Sigmoid colon (tissue), 7 donors: Measurements from ENCODE around the gene DNAH5. TPM values are rescaled to one million over a fixed set of nuclear protein-coding genes. Genes with fewer than 3 reads are reported as not detected.

Experiments used
- DNase-seq: peaks from one replicate; pipeline ENCODE4 v3.0.0-alpha.2; 2019
- H3K27ac ChIP-seq, 4 donors: fragments of 200-600 bp; sonication (generic); one replicate each; pipeline ENCODE4 v1.5.1; 2016 to 2019; ENCODE audit warnings: mild to moderate bottlenecking in 1 of 4
- H3K27me3 ChIP-seq, 3 donors: fragments of 200-600 bp; sonication (generic); one replicate each; pipeline ENCODE4 v1.5.1; 2019; ENCODE audit warnings: mild to moderate bottlenecking in 1 of 3
- H3K36me3 ChIP-seq, 4 donors: fragments of 200-600 bp; sonication (generic); one replicate each; pipeline ENCODE4 v1.5.1; 2016 to 2019
- H3K4me1 ChIP-seq, 4 donors: fragments of 200-600 bp; sonication (generic); one replicate each; pipeline ENCODE4 v1.5.1; 2017 to 2019
- H3K4me3 ChIP-seq, 4 donors: fragments of 200-600 bp; sonication (generic); one replicate each; pipeline ENCODE4 v1.5.1; 2017 to 2019; ENCODE audit warnings: mild to moderate bottlenecking in 2 of 4, moderate library complexity in 1 of 4
- H3K9me3 ChIP-seq, 4 donors: fragments of 200-600 bp in 3 of 4; sonication (generic) in 3 of 4; one replicate each; pipeline versions ENCODE4 v1.5.1 to v1.6.1; 2013 to 2019
- EP300 ChIP-seq, 4 donors: sonication (generic); formaldehyde crosslinking; IDR thresholded peaks; one replicate each; pipeline ENCODE4 v1.6.1; 2017; ENCODE audit warnings: antibody characterized with exemption in 4 of 4
- POLR2A ChIP-seq, 2 donors: fragments of 450-650 bp; IDR thresholded peaks; one replicate each; pipeline ENCODE4 v1.6.1; 2016; ENCODE audit warnings: antibody characterized with exemption in 2 of 2, mild to moderate bottlenecking in 2 of 2, moderate library complexity in 2 of 2
- POLR2AphosphoS5 ChIP-seq, 4 donors: sonication (generic); formaldehyde crosslinking; IDR thresholded peaks; one replicate each; pipeline ENCODE4 v1.6.1; 2017; ENCODE audit warnings: antibody characterized with exemption in 4 of 4
- WGBS, 2 donors: extraction: QIAGEN DNeasy Blood & Tissue Kit; methylation state at CpG; one replicate each; pipeline ENCODE4 v1.1.7; 2013; 5-methylcytosine and 5-hydroxymethylcytosine counted together
- intact Hi-C: fragments of 100-400 bp; cut with DNase I; formaldehyde crosslinking; loops from one replicate; pipeline ENCODE4 v1.15.1; 2023
- polyA plus RNA-seq, 3 donors: library from polyadenylated mRNA; stranded (reverse); fragments of 200-250 nt; gene quantifications; one replicate each; pipeline ENCODE4 v1.2.3, GENCODE V29; 2013
- total RNA-seq, 4 donors: library from RNA; depleted of rRNA; stranded (reverse); fragments of >200 nt; gene quantifications; one replicate each; pipeline ENCODE4 v1.1.0, GENCODE V29; 2016
- TF ChIP-seq, protein P1 (sequence below), 4 experiments: fragments of 450-650 bp in 3 of 4; fragments of 200-600 bp in 1 of 4; IDR thresholded peaks; one replicate each; pipeline ENCODE4 v1.5.1; 2016 to 2019; ENCODE audit warnings: antibody characterized with exemption in 4 of 4, mild to moderate bottlenecking in 3 of 4, moderate library complexity in 2 of 4
- donor health status: healthy with polysubstance abuse.
- donor health status: Bipolar disorder and iron deficiency.
- donor health status: healthy.

Gene DNAH5
- total and polyA plus RNA-seq, 7 donors: under 0.01 to 0.41 (median 0.16) TPM; not detected in 2

DNA sequence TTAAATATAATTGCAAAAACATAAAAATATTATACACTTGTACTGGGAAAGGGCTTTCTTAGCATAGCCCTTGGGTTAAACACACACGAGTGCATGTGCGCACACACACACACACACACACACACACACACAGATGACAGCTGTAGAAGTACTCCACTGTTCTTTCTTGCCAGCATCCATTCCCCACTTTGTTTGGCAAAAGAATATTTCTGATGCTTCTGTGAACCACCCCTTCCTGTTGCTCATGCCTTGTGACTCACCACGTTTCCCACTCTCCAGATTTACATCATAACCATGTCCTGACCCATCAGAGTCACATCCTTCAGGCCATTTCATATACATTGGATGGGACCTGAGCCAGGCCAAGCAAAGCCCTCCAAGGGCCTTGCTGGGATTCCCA, 280.1 kb downstream of the DNAH5 start:
- Histone ChIP-seq H3K27ac (no peak overlapping the region), H3K4me3 (no peak overlapping the region), H3K4me1 (no peaks in the 10 kb centered on the region), H3K27me3 (no peaks in the 10 kb centered on the region), H3K36me3 (no peaks in the 10 kb centered on the region), H3K9me3 (no peaks in the 10 kb centered on the region)
- TF ChIP-seq POLR2A (IDR thresholded peaks at IDR 0.05) (no peak), POLR2AphosphoS5 (IDR thresholded peaks at IDR 0.05) (no peak)
- 44 to 61% methylated on average over 3 of the region's 3 CpGs for WGBS, 2 donors
- intact Hi-C loops: no loop called here
- DNase-seq: no peak

DNA sequence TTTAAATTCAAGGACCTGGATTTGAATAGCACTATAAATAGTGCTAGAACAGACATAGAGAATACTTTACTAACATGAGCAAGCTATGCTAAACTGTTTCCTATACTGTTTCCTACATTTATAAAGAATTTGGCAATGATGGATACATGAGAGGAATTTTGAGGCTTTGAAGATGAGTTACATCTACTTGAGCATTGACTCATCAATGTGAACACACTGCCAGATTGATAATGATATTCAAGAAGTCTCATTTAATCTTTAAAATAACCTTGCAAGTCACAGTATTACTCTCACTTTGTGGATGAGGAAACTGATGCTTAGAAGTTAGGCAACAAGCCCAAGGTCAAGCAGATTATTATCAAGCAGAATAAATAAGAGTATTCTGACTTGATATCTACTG, 281.9 kb downstream of the DNAH5 start:
- Histone ChIP-seq H3K36me3 (no peaks in the 10 kb centered on the region), H3K27ac (no peak overlapping the region), H3K4me3 (no peak overlapping the region), H3K4me1 (no peaks in the 10 kb centered on the region), H3K9me3 (no peaks in the 10 kb centered on the region), H3K27me3 (no peaks in the 10 kb centered on the region)
- DNase-seq: no peak
- intact Hi-C loops: no loop called here
- TF ChIP-seq, protein P1, sequence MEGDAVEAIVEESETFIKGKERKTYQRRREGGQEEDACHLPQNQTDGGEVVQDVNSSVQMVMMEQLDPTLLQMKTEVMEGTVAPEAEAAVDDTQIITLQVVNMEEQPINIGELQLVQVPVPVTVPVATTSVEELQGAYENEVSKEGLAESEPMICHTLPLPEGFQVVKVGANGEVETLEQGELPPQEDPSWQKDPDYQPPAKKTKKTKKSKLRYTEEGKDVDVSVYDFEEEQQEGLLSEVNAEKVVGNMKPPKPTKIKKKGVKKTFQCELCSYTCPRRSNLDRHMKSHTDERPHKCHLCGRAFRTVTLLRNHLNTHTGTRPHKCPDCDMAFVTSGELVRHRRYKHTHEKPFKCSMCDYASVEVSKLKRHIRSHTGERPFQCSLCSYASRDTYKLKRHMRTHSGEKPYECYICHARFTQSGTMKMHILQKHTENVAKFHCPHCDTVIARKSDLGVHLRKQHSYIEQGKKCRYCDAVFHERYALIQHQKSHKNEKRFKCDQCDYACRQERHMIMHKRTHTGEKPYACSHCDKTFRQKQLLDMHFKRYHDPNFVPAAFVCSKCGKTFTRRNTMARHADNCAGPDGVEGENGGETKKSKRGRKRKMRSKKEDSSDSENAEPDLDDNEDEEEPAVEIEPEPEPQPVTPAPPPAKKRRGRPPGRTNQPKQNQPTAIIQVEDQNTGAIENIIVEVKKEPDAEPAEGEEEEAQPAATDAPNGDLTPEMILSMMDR (IDR thresholded peaks at IDR 0.05): no peak

DNA sequence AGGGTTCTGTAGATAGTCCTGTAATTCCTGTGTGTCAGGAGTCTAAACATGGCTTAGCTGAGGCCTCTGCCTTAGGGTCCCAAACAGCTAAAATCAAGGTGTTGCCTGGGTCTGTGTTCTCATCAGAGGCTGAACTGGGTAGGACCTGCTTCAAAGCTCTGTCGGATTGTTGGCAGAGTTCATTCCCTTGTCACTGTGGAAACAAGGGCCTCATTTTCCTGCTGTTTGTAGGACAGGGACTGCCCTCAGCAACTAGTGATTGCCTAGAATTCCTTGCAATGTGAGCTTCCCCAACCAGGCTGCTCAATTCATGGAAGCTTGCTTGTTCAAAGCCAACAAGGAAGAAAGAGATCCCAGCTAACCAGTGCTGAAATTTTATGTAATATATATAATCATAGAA, 283.2 kb downstream of the DNAH5 start:
- Histone ChIP-seq H3K4me1 (no peaks in the 10 kb centered on the region), H3K9me3 (peaks cover 0 to 3% (median 0%) of the 10 kb centered on the region in 4 donors), H3K4me3 (no peak overlapping the region), H3K27ac (no peak overlapping the region), H3K27me3 (no peaks in the 10 kb centered on the region), H3K36me3 (no peaks in the 10 kb centered on the region)
- WGBS, 2 donors: 53 to 68% methylated on average over 1 of the region's 1 CpG
- TF ChIP-seq EP300 (IDR thresholded peaks at IDR 0.05): no peak
- TF ChIP-seq POLR2A (IDR thresholded peaks at IDR 0.05): no peak
- TF ChIP-seq POLR2AphosphoS5 (IDR thresholded peaks at IDR 0.05): no peak
- TF ChIP-seq, protein P1 (IDR thresholded peaks at IDR 0.05): no peak
- intact Hi-C loops: no loop called here
- DNase-seq: no peak

DNA sequence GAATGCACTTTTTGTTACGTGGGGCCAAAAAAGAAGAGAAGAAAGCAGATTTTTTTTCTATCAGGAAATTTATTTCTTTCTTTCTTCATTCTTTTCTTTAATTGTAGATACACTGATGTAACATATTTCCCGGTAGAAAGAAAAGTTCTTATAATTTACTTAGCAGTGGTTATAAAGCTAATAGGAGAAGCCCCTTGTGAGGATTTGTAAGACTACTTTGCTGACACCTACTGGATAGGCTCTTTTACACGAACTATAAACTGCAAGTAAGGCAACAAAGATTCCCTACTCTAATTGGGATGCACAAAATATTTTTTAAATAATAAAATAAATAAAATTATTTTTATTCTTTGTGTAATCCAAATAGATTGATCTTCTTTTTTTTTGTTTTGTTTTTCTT, 284.4 kb downstream of the DNAH5 start:
- H3K36me3 ChIP-seq: no peaks in the 10 kb centered on the region
- TF ChIP-seq, protein P1 (IDR thresholded peaks at IDR 0.05): no peak
- TF ChIP-seq POLR2AphosphoS5 (IDR thresholded peaks at IDR 0.05): no peak

DNA sequence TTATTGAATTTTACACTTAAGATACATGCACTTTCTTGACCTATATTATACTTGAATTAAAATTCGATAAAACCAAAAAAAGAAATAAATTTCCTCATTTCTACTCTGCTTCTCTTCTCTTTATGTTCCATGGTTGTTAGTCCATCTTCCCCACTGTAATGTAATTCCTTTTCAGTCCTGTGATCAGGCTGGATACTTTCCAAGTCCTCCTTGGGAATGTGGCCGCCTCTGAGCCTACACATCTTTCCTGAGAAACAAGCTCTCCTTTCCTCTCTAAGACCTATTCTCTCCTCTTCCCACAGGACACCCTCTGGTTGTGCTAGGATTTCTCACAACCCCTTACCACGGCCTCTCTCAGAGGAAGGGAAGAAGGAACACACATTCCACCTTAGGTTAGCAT, 285.1 kb downstream of the DNAH5 start:
- intact Hi-C loops: no loop called here
- H3K4me1 ChIP-seq: no peaks in the 10 kb centered on the region
- no peak overlapping the region for H3K4me3 ChIP-seq
- no peaks in the 10 kb centered on the region for H3K27me3 ChIP-seq
- no peak for TF ChIP-seq EP300 (IDR thresholded peaks at IDR 0.05)
- TF ChIP-seq POLR2A (IDR thresholded peaks at IDR 0.05): no peak
- H3K9me3 ChIP-seq: peaks cover 0 to 3% (median 0%) of the 10 kb centered on the region in 4 donors
- H3K27ac ChIP-seq: no peak overlapping the region
- H3K36me3 ChIP-seq: no peaks in the 10 kb centered on the region
- 74 to 79% methylated on average over 3 of the region's 3 CpGs for WGBS, 2 donors
- DNase-seq: no peak

More for the DNA sequence above, 284.4 kb downstream of the DNAH5 start:
- intact Hi-C loops: no loop called here
- Histone ChIP-seq H3K4me1 (no peaks in the 10 kb centered on the region), H3K9me3 (peaks cover 0 to 3% (median 0%) of the 10 kb centered on the region in 4 donors), H3K4me3 (no peak overlapping the region), H3K27ac (no peak overlapping the region), H3K27me3 (no peaks in the 10 kb centered on the region)
- DNase-seq: no peak
- 34 to 48% methylated on average over 3 of the region's 3 CpGs for WGBS, 2 donors

GRCh38 chr5:13658761-13659160, 285.7 kb downstream of the DNAH5 start:
- H3K36me3 ChIP-seq: no peaks in the 10 kb centered on the region
- TF ChIP-seq, protein P1 (IDR thresholded peaks at IDR 0.05): no peak
- H3K27ac ChIP-seq: no peak overlapping the region
- no peaks in the 10 kb centered on the region for H3K4me1 ChIP-seq
- H3K9me3 ChIP-seq: peaks cover 0 to 3% (median 0%) of the 10 kb centered on the region in 4 donors
- H3K27me3 ChIP-seq: no peaks in the 10 kb centered on the region
- no peak overlapping the region for H3K4me3 ChIP-seq
- intact Hi-C loops: no loop called here
- 86 to 89% methylated on average over 4 of the region's 4 CpGs for WGBS, 2 donors
- no peak for DNase-seq
